Osteoblast (primary cell): ENCODE data around the gene ACTR2. TPM values are rescaled to one million over a fixed set of nuclear protein-coding genes. Genes with fewer than 3 reads are reported as not detected.
A peak's percentile ranks its signal among the peaks of the same experiment; 100 is the strongest.

Source experiments
- DNase-seq: peaks from one replicate; pipeline ENCODE4 v3.0.0; 2011; ENCODE audit warnings: low spot score, mixed read lengths; ENCODE audit not compliant: insufficient read length; ENCODE audit errors: missing footprints
- H2AFZ ChIP-seq: 2 replicates; pipeline ENCODE4 v1.6.0; 2011; ENCODE audit warnings: mild to moderate bottlenecking, low read length
- H3K27ac ChIP-seq: 2 replicates; pipeline ENCODE4 v1.5.1; 2011; ENCODE audit warnings: mild to moderate bottlenecking, low read depth, low read length, moderate library complexity
- H3K27me3 ChIP-seq: 2 replicates; pipeline ENCODE4 v1.6.0; 2012; ENCODE audit warnings: mild to moderate bottlenecking, control low read depth, inconsistent platforms, low read length, moderate library complexity; ENCODE audit not compliant: insufficient read depth
- H3K36me3 ChIP-seq: 2 replicates; pipeline ENCODE4 v1.5.1; 2011; ENCODE audit warnings: mild to moderate bottlenecking, low read length, control low read depth, moderate library complexity; ENCODE audit not compliant: insufficient read depth
- H3K4me1 ChIP-seq: 2 replicates; pipeline ENCODE4 v1.5.1; 2011; ENCODE audit warnings: mild to moderate bottlenecking, low read length, control low read depth, moderate library complexity; ENCODE audit not compliant: insufficient read depth
- H3K4me2 ChIP-seq: 2 replicates; pipeline ENCODE4 v1.6.0; 2011; ENCODE audit warnings: mild to moderate bottlenecking, low read length; ENCODE audit not compliant: insufficient read depth
- H3K4me3 ChIP-seq: fragments of 200-600 bp; sonication (generic); 3 replicates; pipeline ENCODE4 v1.5.1; 2012; ENCODE audit warnings: mild to moderate bottlenecking, low read length, inconsistent platforms; ENCODE audit not compliant: insufficient read depth
- H3K79me2 ChIP-seq: 2 replicates; pipeline ENCODE4 v1.6.0; 2012; ENCODE audit warnings: mild to moderate bottlenecking, low read length, control low read depth, inconsistent platforms; ENCODE audit not compliant: insufficient read depth
- H3K9me3 ChIP-seq: 2 replicates; pipeline ENCODE4 v1.5.1; 2011; ENCODE audit warnings: low read depth, low read length, control low read depth
- H4K20me1 ChIP-seq: 2 replicates; pipeline ENCODE4 v1.6.0; 2012; ENCODE audit warnings: mild to moderate bottlenecking, low read length, control low read depth; ENCODE audit not compliant: insufficient read depth
- total RNA-seq: library from RNA; depleted of rRNA; stranded (reverse); fragments of >200 nt; gene quantifications from 2 replicates; pipeline ENCODE4 v1.2.3, GENCODE V29; 2012
- TF ChIP-seq, protein P1 (sequence below): IDR thresholded peaks from 2 replicates; pipeline ENCODE4 v1.5.1; 2011; ENCODE audit warnings: mild to moderate bottlenecking, low read depth, low read length, moderate library complexity; ENCODE audit errors: extremely low read depth

Gene ACTR2
- total RNA-seq, 1 donor: 110 TPM

DNA sequence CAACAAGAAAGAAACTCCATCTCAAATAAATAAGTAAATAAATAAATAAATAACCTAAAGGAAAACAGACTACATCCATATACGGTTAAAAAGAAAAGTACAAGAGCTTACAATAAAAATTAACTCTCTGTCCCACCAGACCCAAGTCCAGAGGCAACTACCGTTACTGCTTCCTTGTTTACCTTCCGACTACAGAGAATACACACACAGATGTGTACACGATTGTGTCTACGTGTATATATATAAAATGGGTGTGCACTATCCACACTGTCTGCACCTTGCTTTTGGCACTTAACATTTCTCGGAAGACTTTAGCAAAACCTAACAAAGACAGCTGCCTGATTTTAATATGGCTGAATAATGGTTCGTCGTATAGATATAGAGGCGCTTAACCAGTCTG is 69.9 kb downstream of the ACTR2 start:
- TF ChIP-seq, protein P1, sequence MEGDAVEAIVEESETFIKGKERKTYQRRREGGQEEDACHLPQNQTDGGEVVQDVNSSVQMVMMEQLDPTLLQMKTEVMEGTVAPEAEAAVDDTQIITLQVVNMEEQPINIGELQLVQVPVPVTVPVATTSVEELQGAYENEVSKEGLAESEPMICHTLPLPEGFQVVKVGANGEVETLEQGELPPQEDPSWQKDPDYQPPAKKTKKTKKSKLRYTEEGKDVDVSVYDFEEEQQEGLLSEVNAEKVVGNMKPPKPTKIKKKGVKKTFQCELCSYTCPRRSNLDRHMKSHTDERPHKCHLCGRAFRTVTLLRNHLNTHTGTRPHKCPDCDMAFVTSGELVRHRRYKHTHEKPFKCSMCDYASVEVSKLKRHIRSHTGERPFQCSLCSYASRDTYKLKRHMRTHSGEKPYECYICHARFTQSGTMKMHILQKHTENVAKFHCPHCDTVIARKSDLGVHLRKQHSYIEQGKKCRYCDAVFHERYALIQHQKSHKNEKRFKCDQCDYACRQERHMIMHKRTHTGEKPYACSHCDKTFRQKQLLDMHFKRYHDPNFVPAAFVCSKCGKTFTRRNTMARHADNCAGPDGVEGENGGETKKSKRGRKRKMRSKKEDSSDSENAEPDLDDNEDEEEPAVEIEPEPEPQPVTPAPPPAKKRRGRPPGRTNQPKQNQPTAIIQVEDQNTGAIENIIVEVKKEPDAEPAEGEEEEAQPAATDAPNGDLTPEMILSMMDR: no peak

DNA sequence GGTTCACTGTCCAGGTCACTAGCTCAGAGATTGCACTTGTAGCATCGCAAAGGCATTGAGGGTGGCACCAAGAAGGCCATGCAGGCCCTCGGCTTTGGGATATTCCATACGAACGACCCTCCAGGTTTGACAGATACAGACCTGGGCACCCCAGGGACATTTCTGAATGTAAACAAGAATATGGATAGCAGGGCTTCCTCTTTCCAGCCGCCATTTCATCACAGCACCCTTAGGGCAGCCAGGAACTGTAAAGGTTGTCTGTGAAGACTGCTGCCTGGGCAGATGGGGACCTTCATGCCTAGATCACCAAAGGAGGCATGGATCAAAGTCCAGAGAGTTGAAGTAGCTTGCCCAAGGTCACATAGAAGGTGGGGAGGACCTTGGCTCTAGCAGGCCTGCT is 70.5 kb downstream of the ACTR2 start:
- Histone ChIP-seq H3K36me3 (no peaks in the 10 kb centered on the region), H3K4me2 (no peak overlapping the region), H3K4me1 (peaks cover 34% of the 10 kb centered on the region), H3K79me2 (no peaks in the 10 kb centered on the region), H4K20me1 (peaks cover 11% of the 10 kb centered on the region), H3K4me3 (no peak overlapping the region), H3K27me3 (no peaks in the 10 kb centered on the region), H3K27ac (no peak overlapping the region), H3K9me3 (no peaks in the 10 kb centered on the region), H2AFZ (no peak overlapping the region)
- TF ChIP-seq, protein P1: no peak
- DNase-seq: no peak

More for the DNA sequence above, 69.9 kb downstream of the ACTR2 start:
- H3K27me3 ChIP-seq: no peaks in the 10 kb centered on the region
- no peak overlapping the region for H3K4me2 ChIP-seq
- peaks cover 11% of the 10 kb centered on the region for H4K20me1 ChIP-seq
- no peaks in the 10 kb centered on the region for H3K79me2 ChIP-seq
- no peak overlapping the region for H2AFZ ChIP-seq
- no peak for DNase-seq
- H3K4me1 ChIP-seq: peaks cover 34% of the 10 kb centered on the region
- no peak overlapping the region for H3K27ac ChIP-seq
- H3K4me3 ChIP-seq: no peak overlapping the region
- H3K9me3 ChIP-seq: no peaks in the 10 kb centered on the region
- H3K36me3 ChIP-seq: no peaks in the 10 kb centered on the region

DNA sequence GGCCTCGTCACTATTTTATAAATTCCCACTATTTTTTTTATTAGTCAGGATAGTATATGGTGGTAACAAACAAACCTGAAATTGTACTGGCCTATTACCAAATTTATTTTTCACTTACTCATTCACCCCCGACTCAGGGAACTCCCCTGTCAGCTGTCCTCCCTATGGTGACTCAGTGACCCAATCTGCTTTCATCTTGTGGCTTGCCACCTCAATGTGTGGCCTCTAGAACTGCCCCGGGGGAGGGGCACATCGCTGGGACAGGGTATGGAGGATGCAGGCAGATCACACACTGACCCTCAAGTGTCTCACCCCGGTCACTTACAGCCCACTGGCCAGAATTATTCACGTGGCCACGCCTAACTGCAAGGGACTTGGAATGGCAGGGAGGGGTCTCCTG is 71.6 kb downstream of the ACTR2 start:
- peak overlapping the region; percentile 73 for H3K4me2 ChIP-seq
- no peaks in the 10 kb centered on the region for H3K9me3 ChIP-seq
- DNase-seq: peak; percentile 89
- H3K4me1 ChIP-seq: peaks cover 34% of the 10 kb centered on the region
- no peaks in the 10 kb centered on the region for H3K27me3 ChIP-seq
- H3K4me3 ChIP-seq: no peak overlapping the region
- H3K36me3 ChIP-seq: no peaks in the 10 kb centered on the region
- peaks cover 11% of the 10 kb centered on the region for H4K20me1 ChIP-seq
- peak overlapping the region; percentile 92 for H3K27ac ChIP-seq
- no peaks in the 10 kb centered on the region for H3K79me2 ChIP-seq
- TF ChIP-seq, protein P1: no peak
- H2AFZ ChIP-seq: no peak overlapping the region

DNA sequence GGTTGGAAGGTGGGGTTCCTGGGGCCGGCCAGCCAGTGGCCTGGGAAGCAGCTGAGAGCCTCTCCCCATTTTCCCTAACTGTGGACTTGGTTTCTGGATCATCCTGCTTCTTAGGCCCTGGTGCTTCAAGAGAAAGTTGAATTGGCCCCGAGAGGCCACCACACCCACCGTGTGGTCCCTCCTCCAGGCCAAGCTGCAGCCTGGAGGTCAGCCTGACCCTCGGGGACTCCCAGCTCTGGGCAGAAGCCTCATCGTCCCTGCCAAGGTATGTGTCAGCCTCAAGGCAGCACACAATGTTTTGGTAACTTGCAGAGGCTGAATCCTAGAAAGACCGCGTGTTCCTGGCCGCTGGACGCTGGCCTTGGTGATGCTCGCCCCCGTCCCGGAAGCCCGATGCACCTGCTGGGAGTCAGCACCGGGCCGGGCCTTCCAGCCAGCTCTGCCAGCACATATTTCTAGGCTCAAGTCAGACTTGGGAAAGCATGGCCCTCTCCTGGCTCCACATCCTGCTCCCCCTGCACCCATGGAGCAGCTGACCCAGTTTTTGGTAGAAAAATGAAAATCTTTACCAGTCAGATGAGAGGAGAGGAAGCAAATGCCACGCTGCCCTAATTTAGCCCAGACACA is 72.6 kb downstream of the ACTR2 start:
- H3K36me3 ChIP-seq: no peaks in the 10 kb centered on the region
- peaks cover 34% of the 10 kb centered on the region for H3K4me1 ChIP-seq
- peak overlapping the region; percentile 73 for H3K4me2 ChIP-seq
- H3K27me3 ChIP-seq: no peaks in the 10 kb centered on the region
- peak; percentile 91 for DNase-seq
- TF ChIP-seq, protein P1: no peak
- peaks cover 11% of the 10 kb centered on the region for H4K20me1 ChIP-seq
- H3K4me3 ChIP-seq: peak overlapping the region; percentile 42
- H2AFZ ChIP-seq: no peak overlapping the region
- H3K79me2 ChIP-seq: no peaks in the 10 kb centered on the region
- no peaks in the 10 kb centered on the region for H3K9me3 ChIP-seq
- peak overlapping the region; percentile 92 for H3K27ac ChIP-seq
